ENCODE results near the gene PRPF6. TPM values are rescaled to one million over a fixed set of nuclear protein-coding genes. Genes with fewer than 3 reads are reported as not detected.
"Not testable (repeated sequence)": the region's sequence is repeated elsewhere in the genome, so short reads cannot be mapped to it uniquely, and the experiment has no call there.

The PRPF6 gene
- total RNA-seq, 2 experiments from 2014 or later, result 64.5 to 64.6 TPM

GRCh38 chr20:63953764-63954429 is 27.0 kb upstream of the PRPF6 start:
- peaks cover 43% of the 10 kb centered on the region for H3K4me1 Mint-ChIP-seq
- H3K27me3 Mint-ChIP-seq, result no peaks in the 10 kb centered on the region
- no peaks in the 10 kb centered on the region for H3K9me3 Mint-ChIP-seq
- DNase-seq, result no peak
- peak overlapping the region; percentile 74 for H3K27ac Mint-ChIP-seq
- H3K4me3 Mint-ChIP-seq, result peak overlapping the region; percentile 84
- H3K36me3 Mint-ChIP-seq, result peaks cover 4% of the 10 kb centered on the region

GRCh38 chr20:63955281-63955826 is 25.6 kb upstream of the PRPF6 start:
- H3K4me1 Mint-ChIP-seq, result peaks cover 34% of the 10 kb centered on the region
- peak overlapping the region; percentile 67 for H3K27ac Mint-ChIP-seq
- DNase-seq, result peak; percentile 46
- peak overlapping the region; percentile 84 for H3K4me3 Mint-ChIP-seq
- peaks cover 4% of the 10 kb centered on the region for H3K36me3 Mint-ChIP-seq
- no peaks in the 10 kb centered on the region for H3K9me3 Mint-ChIP-seq
- no peaks in the 10 kb centered on the region for H3K27me3 Mint-ChIP-seq

GRCh38 chr20:63955827-63956663 is 24.9 kb upstream of the PRPF6 start, which contains the start of gene UCKL1:
UCKL1 (minus strand) TSS chr20:63956416; CDS start chr20:63956372, 44 bp downstream.
- DNase-seq, result peak; percentile 92
- Mint-ChIP-seq H3K27me3 (no peaks in the 10 kb centered on the region), H3K27ac (peak within 1 kb of the TSS; percentile 91), H3K4me3 (peak within 1 kb of the TSS; percentile 84), H3K36me3 (peaks cover 4% of the 10 kb centered on the region), H3K4me1 (peaks cover 34% of the 10 kb centered on the region), H3K9me3 (no peaks in the 10 kb centered on the region)

- H3K9me3 Mint-ChIP-seq, result no peaks in the 10 kb centered on the region
Measured at GRCh38 chr20:63956664-63957003, 24.3 kb upstream of the PRPF6 start.

GRCh38 chr20:63957004-63957689 is 23.8 kb upstream of the PRPF6 start:
- Mint-ChIP-seq H3K4me3 (peak overlapping the region; percentile 73), H3K27ac (peak overlapping the region; percentile 91), H3K36me3 (peaks cover 5% of the 10 kb centered on the region), H3K9me3 (no peaks in the 10 kb centered on the region), H3K4me1 (peaks cover 31% of the 10 kb centered on the region), H3K27me3 (no peaks in the 10 kb centered on the region)
- peak; percentile 84 for DNase-seq

More at GRCh38 chr20:63956664-63957003, 24.3 kb upstream of the PRPF6 start:
- H3K4me3 Mint-ChIP-seq, result peak overlapping the region; percentile 77
- H3K27me3 Mint-ChIP-seq, result no peaks in the 10 kb centered on the region
- DNase-seq, result no peak
- peaks cover 5% of the 10 kb centered on the region for H3K36me3 Mint-ChIP-seq
- peaks cover 34% of the 10 kb centered on the region for H3K4me1 Mint-ChIP-seq
- H3K27ac Mint-ChIP-seq, result peak overlapping the region; percentile 91

- Mint-ChIP-seq H3K27me3 (no peaks in the 10 kb centered on the region), H3K4me3 (peak overlapping the region; percentile 73), H3K9me3 (no peaks in the 10 kb centered on the region), H3K4me1 (peaks cover 31% of the 10 kb centered on the region), H3K27ac (peak overlapping the region; percentile 91), H3K36me3 (peaks cover 8% of the 10 kb centered on the region)
- peak; percentile 63 for DNase-seq
Measured at GRCh38 chr20:63957690-63958441, 23.1 kb upstream of the PRPF6 start.

- Mint-ChIP-seq H3K9me3 (no peaks in the 10 kb centered on the region), H3K4me3 (no peak overlapping the region), H3K36me3 (peaks cover 9% of the 10 kb centered on the region), H3K4me1 (peaks cover 30% of the 10 kb centered on the region), H3K27ac (peak overlapping the region; percentile 91), H3K27me3 (no peaks in the 10 kb centered on the region)
- no peak for DNase-seq
Measured at GRCh38 chr20:63958471-63958870, 22.5 kb upstream of the PRPF6 start.

- DNase-seq, result no peak
- no peaks in the 10 kb centered on the region for H3K27me3 Mint-ChIP-seq
- H3K27ac Mint-ChIP-seq, result no peak overlapping the region
- peaks cover 11% of the 10 kb centered on the region for H3K36me3 Mint-ChIP-seq
- H3K9me3 Mint-ChIP-seq, result no peaks in the 10 kb centered on the region
- peaks cover 24% of the 10 kb centered on the region for H3K4me1 Mint-ChIP-seq
- no peak overlapping the region for H3K4me3 Mint-ChIP-seq
Measured at GRCh38 chr20:63958964-63959698, 21.8 kb upstream of the PRPF6 start.

GRCh38 chr20:63959699-63960075 is 21.2 kb upstream of the PRPF6 start:
- Mint-ChIP-seq H3K36me3 (peaks cover 8% of the 10 kb centered on the region), H3K27me3 (no peaks in the 10 kb centered on the region), H3K4me3 (no peak overlapping the region), H3K9me3 (no peaks in the 10 kb centered on the region), H3K4me1 (peaks cover 18% of the 10 kb centered on the region), H3K27ac (no peak overlapping the region)
- DNase-seq, result no peak

GRCh38 chr20:63960654-63961621 is 20.0 kb upstream of the PRPF6 start:
- DNase-seq, H3K36me3 Mint-ChIP-seq, H3K27ac Mint-ChIP-seq, H3K27me3 Mint-ChIP-seq, H3K4me3 Mint-ChIP-seq, H3K9me3 Mint-ChIP-seq: not testable (repeated sequence)
- peaks cover 15% of the 10 kb centered on the region for H3K4me1 Mint-ChIP-seq

- DNase-seq, result no peak
- no peaks in the 10 kb centered on the region for H3K27me3 Mint-ChIP-seq
- H3K36me3 Mint-ChIP-seq, result peaks cover 14% of the 10 kb centered on the region
- no peak overlapping the region for H3K27ac Mint-ChIP-seq
- H3K9me3 Mint-ChIP-seq, result no peaks in the 10 kb centered on the region
- H3K4me3 Mint-ChIP-seq, result no peak overlapping the region
- H3K4me1 Mint-ChIP-seq, result peaks cover 15% of the 10 kb centered on the region
Measured at GRCh38 chr20:63961664-63962425, 19.1 kb upstream of the PRPF6 start.

GRCh38 chr20:63962426-63963347 is 18.2 kb upstream of the PRPF6 start:
- H3K4me3 Mint-ChIP-seq, result no peak overlapping the region
- peaks cover 20% of the 10 kb centered on the region for H3K36me3 Mint-ChIP-seq
- no peaks in the 10 kb centered on the region for H3K27me3 Mint-ChIP-seq
- no peak overlapping the region for H3K27ac Mint-ChIP-seq
- H3K9me3 Mint-ChIP-seq, result no peaks in the 10 kb centered on the region
- DNase-seq, result no peak
- H3K4me1 Mint-ChIP-seq, result peaks cover 9% of the 10 kb centered on the region
